H54 (cell line): ENCODE measurements around the gene POLE3.
A peak's percentile ranks its signal among the peaks of the same experiment; 100 is the strongest.
"Not testable (repeated sequence)": the region's sequence is repeated elsewhere in the genome, so short reads cannot be mapped to it uniquely, and the experiment has no call there.

ENCODE experiments used
- DNase-seq: peaks from one replicate; pipeline ENCODE4 v3.0.0; 2011; ENCODE audit warnings: low spot score, mixed read lengths; ENCODE audit not compliant: insufficient read length
- FAIRE-seq: peaks from 3 replicates; lab custom pipeline; 2011; peaks lifted over from hg19 to GRCh38; lab: Jason Lieb, UNC
- POLR2A ChIP-seq: IDR thresholded peaks from 2 replicates; pipeline ENCODE4 v1.6.1; 2011; ENCODE audit warnings: low read depth, mild to moderate bottlenecking, low read length

POLE3 gene

DNA sequence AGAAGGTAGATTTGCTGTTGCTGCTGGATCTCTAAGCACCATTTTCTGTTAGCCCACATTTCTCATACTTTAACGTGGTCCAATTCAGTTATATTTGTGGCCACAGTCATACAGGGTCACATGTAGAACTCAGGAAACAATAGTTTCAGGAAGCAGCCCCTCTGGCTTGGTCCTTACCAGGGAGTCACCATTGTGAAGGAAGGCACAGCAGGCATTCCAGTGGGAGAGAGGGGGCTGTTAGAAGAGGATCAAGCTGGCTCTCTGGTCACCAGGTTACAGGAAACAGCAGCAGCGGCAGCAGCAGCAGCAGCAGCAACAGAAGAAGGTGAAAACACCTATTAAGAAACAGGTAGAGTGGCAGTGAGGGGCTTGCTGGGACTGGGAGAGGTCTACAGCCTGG lies 14.6 kb upstream of the POLE3 start:
- no peak for FAIRE-seq
- no peak for TF ChIP-seq POLR2A
- DNase-seq: no peak

DNA sequence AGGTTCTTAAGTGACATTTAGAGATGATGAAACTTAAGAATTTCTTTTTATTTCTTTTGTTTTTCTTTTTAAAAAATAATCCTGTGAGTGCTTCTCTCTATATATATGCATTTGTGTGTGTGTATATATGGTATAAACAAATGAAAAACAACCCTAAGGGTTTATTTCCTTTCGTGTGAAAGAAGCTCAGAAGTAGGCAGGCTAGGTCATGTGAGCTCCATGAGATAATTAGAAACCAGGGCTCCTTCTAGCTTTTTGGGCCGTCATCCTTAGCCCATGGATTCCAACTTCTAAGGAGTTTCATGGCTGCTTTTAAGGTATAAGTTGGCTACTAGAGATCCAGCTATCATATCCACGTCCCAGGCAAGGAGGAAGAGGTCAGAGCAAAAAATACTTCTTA lies 11.3 kb upstream of the POLE3 start:
- FAIRE-seq (no peak), DNase-seq (no peak)
- TF ChIP-seq POLR2A: no peak

DNA sequence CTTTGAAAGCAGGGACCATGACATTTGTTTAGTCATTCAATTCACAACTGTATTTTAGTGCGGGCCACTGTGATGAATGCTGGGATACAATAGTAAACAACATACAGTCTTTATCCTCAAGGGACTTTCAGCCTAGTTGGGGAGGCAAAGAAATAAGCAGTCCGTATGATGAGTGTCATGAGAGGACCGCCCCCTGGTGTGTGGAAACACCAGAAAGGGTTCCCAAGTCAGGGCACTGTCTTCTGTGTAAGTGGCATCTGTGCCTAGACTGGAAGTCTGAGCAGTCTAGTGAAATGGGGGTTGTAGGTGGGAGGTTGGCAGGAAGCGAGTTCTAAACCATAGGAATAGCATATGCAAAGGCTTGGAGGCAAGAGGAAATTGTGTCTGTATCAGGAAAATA lies 6.9 kb upstream of the POLE3 start:
- TF ChIP-seq POLR2A: no peak
- FAIRE-seq (no peak), DNase-seq (no peak)

DNA sequence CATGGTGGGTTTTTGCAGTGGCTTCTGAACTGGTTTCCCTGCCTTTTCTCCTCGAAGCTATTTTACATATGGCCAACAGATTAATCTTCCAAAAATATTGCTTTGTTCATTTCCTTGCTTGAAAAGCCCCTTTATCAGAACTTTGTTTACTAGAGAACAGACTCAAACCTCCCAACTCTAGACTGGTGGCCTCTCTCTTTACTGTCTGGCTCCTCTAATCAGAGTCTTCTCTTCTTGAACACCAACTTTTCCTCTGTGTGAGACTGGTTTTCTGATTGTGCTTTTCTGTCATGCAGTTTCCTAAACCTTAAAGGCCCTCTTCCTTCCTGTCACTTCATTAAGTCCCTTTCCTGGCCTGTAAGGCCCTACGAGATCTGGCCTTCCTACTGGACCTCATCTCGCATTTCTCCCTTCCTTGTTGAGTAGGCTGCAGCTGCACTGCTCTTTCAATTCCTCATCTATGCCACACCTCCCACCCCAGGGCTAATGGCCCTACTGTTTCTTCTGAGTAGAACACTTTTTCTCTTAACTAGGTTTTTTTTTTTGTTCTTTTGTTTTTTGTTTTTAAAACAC lies 5.8 kb upstream of the POLE3 start:
- FAIRE-seq: no peak
- DNase-seq: no peak
- TF ChIP-seq POLR2A: no peak

DNA sequence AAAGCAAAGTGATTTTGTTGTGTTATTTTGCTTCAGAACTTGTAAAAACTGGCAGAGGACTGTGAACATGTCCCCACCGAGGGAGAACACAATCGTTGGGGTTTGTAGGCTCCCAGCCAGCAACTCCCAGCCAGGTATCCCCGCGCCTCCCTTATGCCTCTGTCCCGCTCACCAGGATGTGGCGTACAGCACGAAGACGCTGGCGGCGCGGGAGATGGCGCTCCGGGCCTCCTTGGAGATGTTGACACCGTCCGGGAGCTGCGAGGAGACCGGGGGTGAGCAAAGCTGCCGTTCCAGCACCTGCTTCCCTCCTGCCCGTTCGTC lies 630 bp downstream of the POLE3 start:
- no peak for TF ChIP-seq POLR2A
- FAIRE-seq: no peak
- DNase-seq: no peak

DNA sequence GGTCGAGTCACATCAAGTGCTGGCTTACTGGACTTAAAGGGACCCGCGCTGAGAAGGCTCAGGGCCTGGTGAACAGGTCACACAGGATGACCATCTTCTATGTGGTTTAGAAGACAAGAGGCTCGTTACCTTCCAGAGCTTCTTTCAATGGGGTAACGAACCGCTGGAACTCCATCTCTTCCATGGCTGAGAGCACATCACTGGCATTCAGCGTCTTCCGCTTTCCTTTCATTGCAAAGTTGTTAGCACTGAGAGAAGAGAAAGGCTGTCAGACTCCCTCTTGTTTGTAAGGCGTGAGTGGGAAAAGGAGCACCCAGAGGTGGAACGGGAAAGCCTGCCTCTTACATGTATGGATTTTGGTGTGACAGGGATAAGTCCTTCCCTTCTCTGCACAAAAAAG lies 994 bp downstream of the POLE3 start:
- FAIRE-seq: no peak
- no peak for TF ChIP-seq POLR2A
- DNase-seq: no peak

DNA sequence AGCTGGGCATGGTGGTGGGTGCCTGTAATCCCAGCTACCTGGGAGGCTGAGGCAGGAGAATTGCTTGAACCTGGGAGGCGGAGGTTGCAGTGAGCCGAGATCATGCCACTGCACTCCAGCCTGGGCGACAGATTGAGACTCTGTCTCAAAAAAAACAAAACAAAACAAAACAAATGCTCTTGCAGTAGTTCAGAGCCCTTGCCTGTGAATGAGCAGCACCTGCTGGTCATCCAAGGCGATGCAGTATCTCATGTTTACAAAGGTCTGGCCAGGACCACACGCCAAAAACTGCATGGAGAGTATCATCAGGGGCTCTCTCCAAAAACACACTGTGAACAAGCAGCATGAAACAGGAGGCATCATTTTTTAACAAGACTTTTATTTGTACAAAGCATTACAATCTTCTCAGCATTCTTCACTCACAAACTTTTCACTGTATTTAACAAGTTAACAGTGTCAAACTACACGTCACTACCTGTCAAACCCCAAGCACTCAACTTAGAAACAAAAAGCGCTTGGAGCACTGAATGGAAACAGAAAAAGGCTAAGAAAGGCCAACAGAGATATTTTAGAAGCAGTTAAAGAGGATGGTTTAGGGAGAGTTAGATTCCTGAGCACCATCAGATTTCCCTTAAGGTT lies 3.5 kb downstream of the POLE3 start:
- peak; percentile 23 for FAIRE-seq

DNA sequence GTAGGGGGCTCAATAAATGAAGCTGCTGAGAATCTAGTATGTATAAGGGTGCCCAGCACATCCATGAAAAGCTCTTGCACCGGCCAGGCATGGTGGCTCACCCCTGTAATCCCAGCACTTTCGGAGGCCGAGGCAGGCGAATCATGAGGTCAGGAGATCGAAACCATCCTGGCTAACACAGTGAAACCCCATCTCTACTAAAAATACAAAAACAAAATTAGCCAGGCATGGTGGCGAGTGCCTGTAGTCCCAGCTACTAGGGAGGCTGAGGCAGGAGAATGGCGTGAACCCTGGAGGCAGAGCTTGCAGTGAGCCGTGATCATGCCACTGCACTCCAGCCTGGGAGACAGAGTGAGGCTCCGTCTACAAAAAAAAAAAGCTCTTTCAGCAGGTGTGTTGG lies 4.1 kb downstream of the POLE3 start:
- FAIRE-seq, DNase-seq: not testable (repeated sequence)

More for the DNA sequence above, 3.5 kb downstream of the POLE3 start:
- DNase-seq: peak; percentile 47

DNA sequence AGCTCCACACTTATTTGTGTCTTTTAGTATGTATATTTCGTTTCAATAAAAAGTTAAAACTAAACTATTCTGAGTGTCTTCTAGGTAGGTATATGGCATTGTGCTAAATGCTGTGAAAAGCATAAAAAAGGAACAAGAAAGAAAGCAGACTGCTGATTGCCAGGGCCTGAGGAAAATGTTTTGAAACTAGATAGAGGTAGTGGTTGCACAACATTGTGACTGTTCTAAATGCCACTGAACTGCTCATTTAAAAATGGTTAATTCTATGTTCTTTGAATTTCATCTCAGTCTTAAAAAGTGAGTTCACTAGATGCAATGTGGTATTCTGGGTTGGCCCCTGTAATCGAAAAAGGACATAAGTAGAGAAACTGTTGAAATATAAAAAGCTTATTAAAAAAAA lies 6.8 kb downstream of the POLE3 start:
- DNase-seq: no peak
- TF ChIP-seq POLR2A: no peak
- no peak for FAIRE-seq

DNA sequence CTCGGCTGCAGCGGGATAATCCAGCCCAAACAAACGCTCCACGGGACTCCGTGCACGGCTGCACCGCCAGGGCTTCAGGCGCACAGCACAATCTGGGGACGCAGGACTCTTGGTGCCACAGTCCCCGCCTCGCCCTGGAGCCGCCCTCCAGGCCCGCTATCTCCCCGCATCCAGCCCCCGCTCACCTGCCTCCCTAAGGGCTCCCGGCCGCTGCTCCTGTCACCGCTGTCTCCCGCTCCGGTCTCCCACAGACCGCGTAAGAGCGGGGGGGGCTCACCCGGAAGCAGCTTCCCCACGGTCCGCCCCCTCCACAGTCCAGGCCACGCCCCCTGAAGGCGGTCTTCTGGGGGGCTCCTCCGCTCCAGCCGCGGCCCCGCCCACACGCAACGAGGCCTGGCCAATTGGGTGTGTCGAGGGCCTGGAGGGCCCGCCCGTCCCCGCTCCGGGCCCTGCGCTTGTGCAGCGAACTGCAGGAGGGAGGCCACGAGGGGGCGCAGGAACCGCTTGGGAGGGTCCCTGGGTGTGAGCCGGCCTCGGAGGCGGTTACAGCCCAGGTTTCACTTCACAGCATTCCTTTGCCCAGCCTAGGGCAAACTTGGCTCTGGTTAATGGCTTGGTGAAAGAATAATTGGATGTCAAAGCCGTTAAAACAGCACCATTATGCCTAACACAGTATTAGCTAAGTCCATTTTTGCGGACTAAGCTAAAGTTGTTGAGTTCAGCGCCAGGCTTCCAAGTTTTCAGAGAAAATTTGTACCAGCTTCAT lies 9.3 kb downstream of the POLE3 start, which contains the start of gene ALAD:
ALAD (minus strand) TSS at position 258 of the 766 bp plus-strand sequence. CDS start 7,725 bp downstream, outside the sequence.
- FAIRE-seq (peak; percentile 98), DNase-seq (peak; percentile 93)
- TF ChIP-seq POLR2A: peak; percentile 56

DNA sequence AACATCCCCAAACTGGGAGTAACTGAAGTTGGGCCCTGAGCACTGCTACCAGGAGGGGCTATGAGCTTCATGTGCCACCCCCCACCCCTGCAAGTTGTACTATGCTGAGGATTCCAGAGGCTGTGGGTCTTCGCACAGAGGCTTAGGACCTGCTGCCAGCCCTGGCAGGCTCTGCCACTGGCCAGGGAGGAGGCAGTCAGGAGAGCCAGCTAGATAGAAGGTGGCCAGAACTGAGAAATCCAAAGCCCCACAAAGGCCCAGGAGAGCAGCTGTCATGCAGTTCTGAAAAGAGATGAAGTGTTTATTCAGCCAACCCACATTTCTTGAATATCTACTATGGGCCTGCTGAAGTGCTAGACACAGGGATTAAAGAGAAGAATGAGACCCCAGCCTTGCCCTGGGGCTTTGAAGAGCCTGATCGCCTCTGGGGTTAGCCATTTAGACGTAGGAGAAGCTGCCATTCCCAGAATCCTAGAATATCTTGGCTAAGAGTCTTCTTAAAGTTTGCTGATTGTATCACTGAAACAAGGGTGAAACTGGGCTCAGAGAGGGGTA lies 10.8 kb downstream of the POLE3 start:
- TF ChIP-seq POLR2A: no peak
- DNase-seq: no peak
- no peak for FAIRE-seq

DNA sequence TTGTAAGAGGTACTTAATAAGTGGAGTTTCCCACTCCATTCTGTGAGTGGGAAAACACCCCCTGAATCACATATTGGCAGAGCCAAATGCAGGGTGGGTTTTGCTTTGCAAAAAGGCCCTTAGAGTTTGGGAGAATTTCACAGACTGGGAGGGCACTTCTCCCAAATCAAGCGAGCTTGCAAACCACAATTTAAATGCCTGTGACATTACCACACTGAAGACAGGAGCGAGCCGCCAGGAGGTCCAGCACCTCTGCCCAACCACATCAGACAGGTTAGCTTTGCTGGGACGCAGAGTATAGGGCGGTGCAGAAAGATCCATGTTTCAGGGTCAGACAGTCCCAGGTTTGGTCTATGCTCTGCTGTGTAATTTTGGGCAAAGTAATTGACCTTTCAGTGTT lies 11.7 kb downstream of the POLE3 start:
- FAIRE-seq (peak; percentile 81), DNase-seq (peak; percentile 34)
- no peak for TF ChIP-seq POLR2A

DNA sequence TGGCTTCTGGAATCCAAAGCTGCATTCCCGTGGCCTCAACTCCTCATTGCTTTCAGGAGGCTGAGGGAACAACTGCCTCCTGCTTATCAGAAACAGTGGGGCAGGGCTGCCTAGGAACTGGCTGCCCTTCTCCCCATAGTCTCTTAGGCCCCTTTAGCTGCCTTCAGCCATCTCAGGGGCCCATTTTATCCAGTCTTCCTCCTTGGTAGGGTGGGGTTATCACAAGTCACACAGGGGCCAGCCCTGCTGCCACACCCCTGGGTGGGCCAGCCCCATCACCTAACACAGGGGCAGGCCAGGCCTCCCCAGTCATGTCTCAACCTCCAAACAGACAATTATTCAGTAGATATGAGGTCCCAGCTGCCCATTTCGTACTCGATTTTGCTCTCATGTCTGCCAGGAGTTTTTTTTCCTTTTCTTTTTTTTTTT lies 13.3 kb downstream of the POLE3 start:
- FAIRE-seq: no peak

More for the DNA sequence above, 13.3 kb downstream of the POLE3 start:
- no peak for DNase-seq
- TF ChIP-seq POLR2A: no peak
